DMS114 treated with DMSO at 0.1 percent for 48 hours (cell line): ENCODE results near the gene ADGRF4.

Source experiments
- DNase-seq: peaks from one replicate; lab custom pipeline; 2025; ENCODE audit not compliant: unreplicated experiment; lab: John Stamatoyannopoulos, UW

Gene ADGRF4, protein sequence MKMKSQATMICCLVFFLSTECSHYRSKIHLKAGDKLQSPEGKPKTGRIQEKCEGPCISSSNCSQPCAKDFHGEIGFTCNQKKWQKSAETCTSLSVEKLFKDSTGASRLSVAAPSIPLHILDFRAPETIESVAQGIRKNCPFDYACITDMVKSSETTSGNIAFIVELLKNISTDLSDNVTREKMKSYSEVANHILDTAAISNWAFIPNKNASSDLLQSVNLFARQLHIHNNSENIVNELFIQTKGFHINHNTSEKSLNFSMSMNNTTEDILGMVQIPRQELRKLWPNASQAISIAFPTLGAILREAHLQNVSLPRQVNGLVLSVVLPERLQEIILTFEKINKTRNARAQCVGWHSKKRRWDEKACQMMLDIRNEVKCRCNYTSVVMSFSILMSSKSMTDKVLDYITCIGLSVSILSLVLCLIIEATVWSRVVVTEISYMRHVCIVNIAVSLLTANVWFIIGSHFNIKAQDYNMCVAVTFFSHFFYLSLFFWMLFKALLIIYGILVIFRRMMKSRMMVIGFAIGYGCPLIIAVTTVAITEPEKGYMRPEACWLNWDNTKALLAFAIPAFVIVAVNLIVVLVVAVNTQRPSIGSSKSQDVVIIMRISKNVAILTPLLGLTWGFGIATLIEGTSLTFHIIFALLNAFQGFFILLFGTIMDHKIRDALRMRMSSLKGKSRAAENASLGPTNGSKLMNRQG

DNA sequence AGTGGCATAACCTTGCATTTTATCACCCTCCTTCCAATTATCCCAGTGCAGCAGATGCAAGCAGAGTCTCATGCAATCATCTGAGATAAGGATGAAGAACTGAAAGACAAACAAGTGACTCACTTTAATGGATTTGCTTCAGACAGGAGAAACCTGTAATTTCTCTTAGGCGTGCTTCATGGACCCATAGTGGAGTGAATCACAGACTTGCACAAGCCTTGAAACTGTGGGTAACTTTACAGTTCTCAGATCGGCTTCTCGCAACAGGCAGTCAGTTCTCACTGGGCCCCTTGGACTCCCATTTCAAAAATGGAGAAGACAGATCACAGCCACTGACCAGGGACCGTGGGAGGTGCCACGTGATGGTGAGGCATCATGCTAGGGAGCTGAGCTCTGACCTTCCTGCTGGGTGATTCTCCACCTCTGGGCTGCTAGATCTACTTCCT lies at the start of gene ADGRF4:
ADGRF4 (plus strand) TSS at position 239 of the 446 bp plus-strand sequence. CDS start 8,666 bp downstream, outside the sequence.
- DNase-seq: no peak

DNA sequence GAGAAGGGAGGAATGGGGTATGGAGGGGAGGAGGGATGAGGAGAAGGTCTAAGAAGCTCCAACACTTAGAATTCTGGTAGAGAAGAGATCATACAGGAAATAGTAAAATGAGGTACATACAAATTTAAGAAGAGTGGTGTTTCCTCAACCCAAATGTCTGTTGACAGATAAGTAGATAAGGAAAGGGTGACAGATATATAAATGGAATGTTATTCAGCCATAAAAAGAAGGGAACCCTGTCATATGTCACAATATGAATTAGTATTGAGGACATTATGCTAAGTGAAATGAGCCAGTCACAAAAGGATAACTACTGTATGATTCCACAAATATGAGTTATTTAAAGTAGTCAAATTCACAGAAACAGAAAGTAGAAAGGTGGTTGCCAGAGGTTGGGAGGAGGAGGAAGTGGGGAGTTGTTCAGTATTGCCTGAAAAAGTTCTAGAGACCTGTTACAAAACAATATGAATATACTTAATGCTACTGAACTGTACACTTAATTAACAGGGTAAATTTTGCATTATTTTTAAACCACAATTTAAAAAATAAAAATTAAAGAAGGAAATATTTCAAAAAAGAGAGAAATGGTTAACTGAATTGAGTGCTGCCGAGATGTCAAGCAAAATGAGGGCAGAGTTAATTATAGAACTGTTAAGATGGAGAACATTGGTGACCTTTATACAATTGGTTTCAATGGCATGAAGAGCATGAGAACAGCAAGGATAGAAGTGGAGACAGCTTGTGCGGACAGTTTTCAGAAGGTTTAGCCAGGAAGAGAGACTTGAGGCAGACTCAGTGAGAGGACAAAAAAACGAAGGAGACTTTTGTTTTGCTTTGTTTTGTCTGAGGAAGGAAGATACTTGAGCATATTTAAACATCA lies 47.6 kb upstream of the ADGRF4 start:
- no peak for DNase-seq

DNA sequence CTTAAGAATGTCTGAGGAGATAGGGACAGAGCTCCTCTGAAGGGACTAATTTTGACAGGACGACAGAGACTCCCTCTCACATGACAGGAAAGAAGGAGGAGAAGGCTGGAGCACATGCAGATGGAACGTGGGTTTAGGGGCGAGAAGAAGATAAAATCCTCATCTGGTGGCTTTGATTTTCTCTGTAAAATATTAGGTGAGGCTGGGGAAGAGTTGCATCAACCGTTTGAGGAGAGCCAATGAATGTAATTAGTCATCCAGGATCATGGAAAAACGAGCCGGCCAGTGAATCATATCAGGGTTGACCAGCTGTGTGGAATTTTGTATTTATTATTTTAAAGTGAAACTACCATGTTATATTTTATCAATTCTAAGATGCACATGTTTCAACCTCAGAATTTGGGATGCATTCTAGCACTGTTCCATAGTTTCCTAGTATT lies 46.9 kb upstream of the ADGRF4 start:
- no peak for DNase-seq

DNA sequence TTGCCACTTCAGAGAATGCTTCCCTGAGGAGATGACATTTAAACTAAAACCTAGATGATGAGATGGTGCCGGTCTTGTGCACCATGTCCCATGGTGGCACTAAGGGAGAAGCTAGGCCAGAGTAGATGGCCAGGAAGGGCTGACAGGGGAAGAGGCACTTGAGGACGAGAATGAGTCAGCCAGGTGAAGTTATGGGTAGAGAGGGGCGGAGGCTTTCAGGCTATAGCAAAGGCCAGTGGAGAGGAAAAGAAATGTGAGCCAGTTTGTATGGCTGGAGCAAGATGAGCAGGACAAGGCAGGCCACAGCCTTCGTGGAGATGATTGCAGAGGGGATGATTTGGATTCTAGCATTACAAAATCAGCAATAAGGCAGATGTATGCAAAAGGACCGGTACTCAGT lies 44.7 kb upstream of the ADGRF4 start:
- DNase-seq: no peak

DNA sequence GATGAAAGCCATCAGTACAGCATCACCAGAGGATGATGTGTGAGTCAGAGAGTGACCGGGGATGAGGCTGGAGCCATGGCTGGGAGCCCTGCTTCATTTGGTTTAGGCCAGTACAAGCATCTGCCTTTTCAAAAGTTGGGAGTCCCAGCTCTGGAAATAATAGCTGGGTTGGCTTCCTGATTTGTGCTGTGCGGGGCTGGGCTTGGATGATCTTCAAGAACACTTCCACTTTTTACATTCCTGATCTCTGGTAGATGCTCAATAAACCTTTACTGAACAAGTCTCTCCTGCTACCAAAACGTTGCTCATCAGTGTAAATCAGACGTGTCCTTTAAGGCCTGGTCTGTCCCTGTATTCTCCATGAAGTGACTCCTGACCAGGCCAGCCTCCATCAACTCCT lies 44.1 kb upstream of the ADGRF4 start:
- DNase-seq: no peak

DNA sequence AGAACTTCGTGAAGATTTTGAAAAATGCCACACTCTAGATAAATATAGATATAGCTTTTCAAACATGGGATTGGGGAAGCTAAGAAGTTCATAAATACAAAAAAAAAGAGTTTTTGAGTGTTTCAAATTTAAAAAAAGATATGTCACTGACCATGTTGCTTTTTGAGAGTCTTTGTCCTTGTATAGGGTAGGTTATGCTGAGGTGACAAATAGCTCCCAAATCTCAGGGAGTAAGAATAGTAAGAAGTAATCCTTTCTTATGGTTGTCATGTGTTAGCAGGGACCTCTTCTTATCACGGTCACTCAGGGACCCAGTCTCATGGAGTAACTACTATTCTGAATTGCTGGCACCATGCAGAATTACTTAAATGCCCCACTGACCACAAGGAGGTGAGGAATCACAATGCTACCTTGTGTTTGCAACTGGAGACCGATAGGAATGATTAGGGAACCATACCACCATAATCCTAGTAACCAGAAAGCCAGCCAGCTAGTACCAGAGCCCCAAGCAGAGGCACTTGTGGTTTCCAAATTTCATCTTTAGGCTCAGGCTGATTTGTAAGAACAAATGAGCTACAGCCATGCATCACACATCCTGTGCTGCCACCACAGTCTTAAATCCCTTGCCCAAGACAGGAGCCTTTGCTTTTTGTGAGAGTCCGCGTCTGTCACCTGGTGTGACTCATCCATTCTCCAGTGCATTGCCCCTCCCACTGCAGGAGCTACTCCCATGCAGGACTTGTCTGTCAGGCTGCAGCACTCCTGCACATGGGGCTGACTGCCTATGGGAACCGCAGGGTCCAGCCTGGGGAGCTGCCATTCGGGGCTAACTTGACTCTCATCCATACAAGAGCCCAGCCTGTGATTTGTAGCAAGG lies 42.4 kb upstream of the ADGRF4 start:
- DNase-seq: no peak

DNA sequence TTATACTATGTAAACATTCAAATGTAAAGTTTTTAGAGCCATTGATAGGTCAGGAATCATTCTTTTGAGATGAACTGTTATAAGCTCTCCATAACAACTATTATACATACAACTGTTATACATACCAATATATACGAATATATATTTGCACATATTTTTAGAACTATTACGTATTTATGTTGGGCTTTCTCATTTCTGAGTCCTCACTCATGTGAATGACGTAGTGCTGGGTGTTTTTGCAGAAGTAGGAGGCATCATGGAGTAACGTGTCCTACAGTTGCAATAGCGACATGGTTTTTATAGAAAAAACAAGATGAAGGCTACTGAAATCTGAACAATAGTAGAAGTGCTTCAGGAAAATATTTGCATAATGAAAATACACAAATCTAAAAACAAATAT lies 36.4 kb upstream of the ADGRF4 start:
- DNase-seq: no peak

DNA sequence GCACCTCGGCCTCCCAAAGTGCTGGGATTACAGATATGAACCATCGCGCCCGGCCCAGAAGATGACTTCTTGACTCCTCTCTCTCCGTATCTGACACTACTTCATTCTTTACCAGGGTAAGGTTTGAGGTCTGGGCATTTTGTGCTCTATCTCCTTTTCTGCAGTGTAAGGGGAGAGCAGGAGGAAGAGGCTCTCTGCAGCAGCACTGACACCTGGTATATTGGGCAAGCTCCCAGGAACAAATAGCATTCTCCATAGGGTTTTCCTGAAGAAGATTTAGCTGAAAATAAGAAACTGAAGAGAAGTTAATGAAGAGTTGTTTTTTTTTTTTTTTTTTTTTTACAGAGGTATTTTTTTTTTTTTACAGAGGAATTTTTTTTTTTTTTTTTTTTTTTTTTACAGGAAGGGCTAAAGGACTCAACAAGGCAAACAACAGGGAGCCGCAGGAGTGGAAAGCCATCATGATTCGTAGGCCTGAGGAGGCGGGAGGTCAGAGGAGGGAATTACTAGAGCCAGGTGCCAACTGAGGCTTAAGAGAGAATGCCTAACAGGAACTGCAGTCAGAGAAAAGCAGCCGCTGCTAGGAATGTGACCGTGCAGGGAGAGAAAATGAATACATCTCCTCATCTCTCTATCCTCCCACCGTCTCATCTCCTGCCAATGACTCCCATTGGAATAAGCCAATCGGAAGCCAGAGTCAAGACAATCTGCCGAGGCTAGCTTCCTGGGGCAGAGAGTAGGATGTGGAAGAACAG lies 34.7 kb upstream of the ADGRF4 start:
- no peak for DNase-seq

DNA sequence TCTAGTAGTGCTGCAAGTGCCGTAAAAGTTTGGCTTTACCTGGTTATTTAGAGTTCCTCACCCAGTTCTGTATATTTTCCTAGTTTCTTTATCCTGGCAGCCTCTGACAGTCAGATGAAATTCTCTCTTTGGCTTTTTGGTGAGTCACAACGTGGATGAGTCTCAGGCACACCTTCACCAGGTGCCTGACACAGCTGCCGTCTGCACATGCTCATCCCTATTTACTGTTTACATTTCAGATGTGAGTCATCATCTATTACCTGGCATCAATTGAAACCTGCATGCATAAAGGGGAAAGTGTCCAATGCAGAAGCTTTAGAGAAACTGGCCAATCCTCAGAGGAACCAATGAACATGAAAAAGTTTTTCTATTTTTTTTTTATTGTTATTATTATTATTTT lies 33.3 kb upstream of the ADGRF4 start:
- DNase-seq: no peak

DNA sequence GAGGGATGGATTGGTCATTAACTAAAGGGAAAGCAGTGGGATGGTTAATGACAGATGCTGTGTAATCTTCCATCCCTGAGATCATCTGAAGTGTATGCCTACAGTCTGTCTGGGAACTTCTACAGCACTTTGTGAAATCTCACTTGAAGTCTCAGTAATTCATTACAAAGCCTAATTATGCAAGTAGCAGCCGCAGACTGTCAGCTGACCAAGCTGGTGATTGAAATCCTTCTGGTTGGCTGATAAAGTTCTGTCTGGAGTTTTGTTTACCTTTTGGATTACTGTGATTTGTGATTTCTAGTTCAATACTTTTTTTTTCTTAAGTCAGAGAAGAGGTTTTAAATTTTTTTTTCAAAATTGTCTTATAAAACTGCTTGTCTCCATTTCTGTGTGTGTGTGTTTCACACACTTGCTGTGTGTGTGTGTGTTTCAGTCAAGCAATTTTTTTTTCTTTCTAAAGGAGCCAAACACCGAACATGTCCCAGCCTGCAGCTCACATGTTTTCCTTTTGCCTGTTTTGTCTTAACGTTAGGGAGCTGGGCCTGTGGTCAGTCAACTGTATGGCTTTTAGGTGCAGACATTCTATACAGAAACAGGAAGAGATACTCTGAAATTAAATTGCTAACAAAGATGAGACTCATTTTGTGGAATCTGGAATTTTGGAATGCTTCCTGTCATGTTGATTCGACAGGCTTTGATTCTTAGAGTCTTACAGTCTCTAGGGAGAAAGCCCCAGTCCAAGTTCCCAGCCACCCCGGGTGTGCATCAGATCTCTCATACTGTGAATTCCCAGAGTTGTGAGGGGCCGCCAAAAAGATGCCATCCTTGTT lies 28.5 kb upstream of the ADGRF4 start:
- no peak for DNase-seq

DNA sequence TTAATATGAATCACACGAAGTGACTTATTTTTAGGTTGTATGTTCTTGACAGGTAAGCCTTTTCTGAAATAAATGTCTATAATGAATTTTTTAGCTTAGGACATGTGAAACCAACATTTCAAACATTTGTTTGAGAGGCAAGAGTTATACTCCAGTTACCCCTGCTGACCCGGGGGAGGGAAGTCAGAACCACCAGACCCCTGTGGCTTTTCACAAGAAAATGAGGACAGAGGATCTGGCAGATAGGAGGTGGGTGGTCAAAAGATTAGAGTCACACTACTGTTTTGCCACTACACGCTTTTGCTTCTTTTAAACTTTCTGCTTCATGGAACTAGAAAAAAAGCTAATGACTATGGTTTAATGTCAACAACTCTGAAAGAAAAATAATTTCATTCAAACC lies 27.5 kb upstream of the ADGRF4 start:
- DNase-seq: no peak

DNA sequence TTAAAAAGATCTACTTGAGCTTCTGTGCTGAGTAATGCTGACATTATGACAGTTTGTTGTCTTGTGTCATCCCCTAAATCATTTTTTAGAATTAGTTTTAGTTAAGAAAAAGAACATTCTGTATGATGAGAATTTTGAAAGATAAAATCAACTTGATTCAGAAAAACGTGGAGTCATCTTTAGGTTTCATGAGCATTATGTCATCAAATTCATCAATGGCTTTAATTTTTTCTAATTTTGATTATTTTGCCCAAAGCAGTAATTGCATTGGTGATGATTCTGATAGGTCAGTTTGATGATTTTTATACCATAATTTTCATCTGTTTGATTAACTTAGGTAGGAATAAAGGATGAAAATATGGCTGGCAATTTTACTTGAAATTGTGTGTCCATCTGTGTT lies 26.6 kb upstream of the ADGRF4 start:
- no peak for DNase-seq

DNA sequence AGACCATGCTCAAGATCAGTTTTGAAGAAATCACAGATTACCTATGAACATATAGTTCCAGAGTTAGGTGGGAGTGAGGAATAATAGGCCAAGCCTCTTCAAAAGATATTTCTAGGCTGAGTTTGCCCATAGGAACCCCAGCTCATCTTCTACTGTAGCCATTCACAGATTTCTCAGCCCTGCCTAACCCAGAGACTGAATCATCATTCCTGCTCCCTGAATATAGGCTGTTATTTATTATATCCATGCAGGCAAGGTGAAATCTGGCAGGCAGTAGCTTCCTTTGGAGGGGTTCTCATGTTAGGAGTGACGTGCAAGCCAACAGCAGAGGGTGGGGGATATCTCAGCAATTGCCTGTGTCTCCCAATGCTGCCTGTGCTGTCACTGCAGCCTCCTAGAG lies 25.6 kb upstream of the ADGRF4 start:
- no peak for DNase-seq

DNA sequence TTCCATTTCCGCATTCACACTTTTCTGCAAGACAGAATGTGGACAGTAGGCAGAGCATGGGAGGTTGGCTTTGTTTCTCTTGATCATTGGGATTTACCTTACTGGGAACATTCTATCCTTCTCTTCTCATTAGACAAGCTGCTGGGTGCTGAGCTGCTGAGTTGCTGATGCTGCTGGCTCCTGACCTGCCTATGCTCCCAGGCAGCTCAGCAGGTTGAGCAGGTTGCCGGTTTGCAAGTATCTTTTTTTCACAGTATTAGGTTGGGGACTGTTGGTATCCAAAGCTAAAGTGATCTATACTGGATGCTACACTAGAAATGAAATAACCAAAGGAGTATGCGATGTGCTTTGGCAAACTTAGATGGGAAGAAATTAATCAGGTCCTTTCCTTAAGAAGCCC lies 23.7 kb upstream of the ADGRF4 start:
- DNase-seq: no peak

DNA sequence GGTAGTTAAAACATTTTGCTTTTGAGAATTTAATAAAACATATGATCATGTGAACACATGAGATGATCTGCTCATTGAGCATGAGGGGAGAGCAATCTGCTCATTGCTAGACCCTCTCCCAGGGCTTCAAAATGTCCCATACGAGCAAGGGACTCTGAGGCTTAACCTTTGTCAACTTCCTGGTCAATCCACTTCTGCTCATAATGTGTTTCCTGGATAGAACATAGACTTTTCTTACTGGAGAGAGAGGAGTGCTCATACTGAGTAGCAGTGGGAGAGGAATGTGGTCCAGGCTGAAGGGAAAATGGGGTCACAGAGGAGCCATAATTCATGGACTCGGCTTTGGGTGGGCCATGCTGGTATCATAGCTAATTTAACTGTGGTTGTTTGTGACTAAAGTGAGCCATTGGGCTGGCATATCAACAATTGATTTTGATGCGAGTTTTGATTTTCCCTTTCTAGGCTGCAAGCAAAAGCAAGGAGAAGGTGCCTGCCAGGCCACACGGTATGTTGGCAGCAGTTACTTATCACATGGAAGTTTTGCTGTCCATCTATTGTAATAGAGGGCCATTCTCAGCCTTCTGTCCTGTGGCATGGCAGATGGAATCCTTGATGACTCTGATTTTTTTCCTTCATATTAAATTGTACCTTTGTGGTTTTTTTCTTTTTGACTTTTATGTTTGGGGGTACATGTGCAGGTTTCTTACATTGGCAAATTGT lies 20.8 kb upstream of the ADGRF4 start:
- no peak for DNase-seq

DNA sequence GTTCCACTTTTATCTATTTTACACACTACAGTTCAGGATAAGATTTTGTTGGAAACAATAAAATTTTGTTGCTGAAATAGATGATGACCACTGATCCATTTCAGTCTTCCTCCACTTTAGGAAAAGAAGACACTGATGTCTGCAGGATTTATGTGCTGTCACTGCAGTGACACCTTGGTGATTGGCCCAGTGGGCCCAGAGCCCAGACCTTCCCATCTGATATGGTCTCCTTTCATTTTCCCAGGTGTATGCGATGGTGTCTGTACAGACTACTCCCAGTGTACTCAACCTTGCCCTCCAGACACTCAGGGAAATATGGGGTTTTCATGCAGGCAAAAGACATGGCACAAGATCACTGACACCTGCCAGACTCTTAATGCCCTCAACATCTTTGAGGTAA lies 19.6 kb upstream of the ADGRF4 start:
- no peak for DNase-seq

DNA sequence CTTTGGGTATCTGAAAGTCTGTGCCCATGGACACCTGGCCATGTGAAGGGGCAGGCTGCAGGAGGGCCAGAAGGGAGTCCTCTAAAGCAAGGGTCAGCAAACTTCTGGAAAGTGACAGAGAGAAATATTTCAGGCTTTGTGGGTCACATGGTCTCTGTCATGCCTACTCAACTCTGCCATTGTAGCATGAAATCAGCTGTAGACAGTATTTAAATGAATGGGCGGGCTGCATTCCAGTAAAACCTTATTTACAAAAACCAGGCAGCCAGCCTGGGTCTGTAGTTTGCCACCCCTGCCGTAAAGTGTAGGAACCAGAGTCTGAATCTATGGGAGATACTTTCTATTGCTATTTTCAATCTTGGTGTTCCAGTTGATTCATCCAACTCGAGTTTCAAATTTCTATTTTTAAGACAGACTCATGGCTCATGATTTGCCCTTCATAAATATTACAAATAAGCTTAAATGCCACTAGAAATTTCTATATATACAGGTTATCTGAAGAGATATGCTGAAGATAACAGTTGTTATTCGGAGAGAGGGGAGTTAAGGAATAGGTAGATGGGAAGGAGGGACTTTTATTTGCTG lies 19.0 kb upstream of the ADGRF4 start:
- no peak for DNase-seq

DNA sequence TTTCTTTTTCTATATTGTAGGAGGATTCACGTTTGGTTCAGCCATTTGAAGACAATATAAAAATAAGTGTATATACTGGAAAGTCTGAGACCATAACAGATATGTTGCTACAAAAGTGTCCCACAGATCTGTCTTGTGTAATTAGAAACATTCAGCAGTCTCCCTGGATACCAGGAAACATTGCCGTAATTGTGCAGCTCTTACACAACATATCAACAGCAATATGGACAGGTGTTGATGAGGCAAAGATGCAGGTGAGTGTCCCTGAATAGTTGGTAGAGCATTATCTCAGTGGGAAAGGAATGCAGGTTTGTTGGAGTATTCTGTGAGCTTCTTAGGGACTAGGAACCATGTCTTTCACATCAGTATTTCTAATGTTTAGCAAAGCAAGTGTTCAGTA lies 18.3 kb upstream of the ADGRF4 start:
- no peak for DNase-seq
